Germinal center (tissue), 1 donor: Measurements from ENCODE around the gene CARMIL1.

Experiments used
- DNase-seq: peaks from one replicate; pipeline ENCODE4 v3.0.0; 2012; ENCODE audit warnings: mixed read lengths, low spot score

The CARMIL1 gene

DNA sequence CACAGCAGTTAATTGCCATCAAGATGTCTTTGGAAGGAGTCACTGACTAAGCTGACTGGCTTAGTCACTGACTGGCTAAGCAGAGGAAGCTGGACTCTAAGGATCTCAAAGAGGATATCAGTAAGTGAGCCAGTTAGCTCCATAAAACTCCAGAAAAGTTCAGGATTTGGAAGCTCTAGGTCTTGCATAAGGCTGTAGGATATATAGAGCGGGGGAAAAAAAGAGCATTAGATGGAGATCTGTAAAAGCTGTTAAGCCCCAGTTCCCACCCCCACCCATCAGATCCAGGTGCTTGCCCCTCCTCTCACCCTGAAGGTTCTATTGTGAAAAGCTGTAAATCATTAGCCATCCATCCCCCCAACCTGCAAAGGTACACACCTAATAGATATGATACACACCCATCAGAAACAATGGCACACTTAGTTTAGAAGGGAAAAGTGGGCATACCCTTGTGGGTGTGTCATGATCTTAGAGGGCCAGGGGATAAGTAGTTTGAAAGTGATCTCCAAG lies 32.2 kb downstream of the CARMIL1 start:
- no peak for DNase-seq

GRCh38 chr6:25312034-25312620 lies 33.0 kb downstream of the CARMIL1 start:
- DNase-seq, result no peak

DNA sequence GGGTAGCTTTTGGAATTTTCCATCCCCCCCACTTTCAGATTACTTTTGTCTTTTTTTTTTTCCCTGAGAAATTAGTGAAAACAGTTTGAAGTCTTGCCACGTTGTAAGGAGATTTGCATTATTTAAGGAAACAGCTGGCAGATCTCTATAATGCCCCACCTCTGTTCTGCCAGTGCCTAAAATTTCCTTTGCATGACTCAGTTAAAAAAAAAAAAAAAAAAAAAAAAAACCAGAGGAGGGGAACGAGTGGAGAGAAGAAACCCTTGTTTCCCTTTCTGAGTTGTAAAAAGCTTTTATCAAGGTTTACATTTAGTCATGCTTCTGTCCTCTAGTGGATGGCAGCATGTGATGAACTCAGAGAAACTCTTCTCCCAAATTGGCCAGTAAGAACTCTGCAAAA lies 33.5 kb downstream of the CARMIL1 start:
- DNase-seq, result no peak

DNA sequence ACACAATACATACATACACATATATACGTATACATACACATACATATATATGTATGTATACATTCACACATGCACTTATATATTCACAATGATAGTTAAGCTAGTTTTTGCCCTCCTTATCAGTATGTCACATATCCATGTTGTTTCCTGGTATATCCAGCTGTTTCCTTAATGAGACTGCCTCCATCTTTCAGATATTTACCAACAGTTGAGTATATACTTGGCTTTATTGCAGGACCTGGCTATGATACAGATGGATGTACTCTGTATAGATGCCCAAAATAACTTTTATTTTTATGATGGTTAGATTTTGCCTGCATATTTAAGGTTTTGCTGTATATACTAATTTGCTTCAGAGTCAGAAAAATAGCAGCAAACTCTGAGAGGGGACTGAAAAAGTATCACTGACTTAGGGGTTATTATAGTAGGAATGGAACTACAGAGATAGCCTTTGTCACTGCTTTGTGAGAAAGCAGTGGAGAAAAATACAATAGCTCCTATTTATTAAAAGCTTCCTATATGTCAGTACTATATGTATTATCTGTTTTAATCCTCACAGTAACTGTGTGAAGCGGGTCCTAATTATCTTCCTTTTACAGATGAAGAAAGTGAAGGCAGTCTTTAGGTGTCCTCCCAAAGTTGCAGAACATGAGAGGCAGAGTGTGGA lies 35.5 kb downstream of the CARMIL1 start:
- no peak for DNase-seq

- no peak for DNase-seq
Measured at GRCh38 chr6:25315194-25316177, 36.3 kb downstream of the CARMIL1 start.

- DNase-seq, result no peak
Measured at GRCh38 chr6:25316626-25317025, 37.5 kb downstream of the CARMIL1 start.

- no peak for DNase-seq
Measured at GRCh38 chr6:25318589-25318988, 39.4 kb downstream of the CARMIL1 start.

- DNase-seq, result no peak
Measured at GRCh38 chr6:25320459-25320858, 41.3 kb downstream of the CARMIL1 start.

DNA sequence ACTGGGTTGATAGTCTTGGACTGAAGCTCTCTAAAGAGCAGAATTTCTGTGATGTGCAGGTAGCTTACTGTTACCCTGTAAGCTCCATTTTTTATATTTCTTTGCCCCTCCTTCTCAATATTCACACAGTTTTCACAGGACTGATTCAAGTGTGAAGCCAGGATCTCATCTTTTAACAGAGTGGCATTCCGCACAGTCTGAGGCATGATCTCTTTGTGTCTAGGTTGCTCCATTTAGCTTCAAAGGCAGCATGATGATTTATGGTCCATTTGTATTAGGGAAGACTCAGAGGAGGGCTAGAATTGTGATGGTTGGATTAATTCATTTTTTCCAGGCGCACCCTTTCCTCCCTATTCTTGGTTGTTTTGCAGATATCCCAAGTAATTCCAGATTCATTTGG lies 43.5 kb downstream of the CARMIL1 start:
- no peak for DNase-seq

DNA sequence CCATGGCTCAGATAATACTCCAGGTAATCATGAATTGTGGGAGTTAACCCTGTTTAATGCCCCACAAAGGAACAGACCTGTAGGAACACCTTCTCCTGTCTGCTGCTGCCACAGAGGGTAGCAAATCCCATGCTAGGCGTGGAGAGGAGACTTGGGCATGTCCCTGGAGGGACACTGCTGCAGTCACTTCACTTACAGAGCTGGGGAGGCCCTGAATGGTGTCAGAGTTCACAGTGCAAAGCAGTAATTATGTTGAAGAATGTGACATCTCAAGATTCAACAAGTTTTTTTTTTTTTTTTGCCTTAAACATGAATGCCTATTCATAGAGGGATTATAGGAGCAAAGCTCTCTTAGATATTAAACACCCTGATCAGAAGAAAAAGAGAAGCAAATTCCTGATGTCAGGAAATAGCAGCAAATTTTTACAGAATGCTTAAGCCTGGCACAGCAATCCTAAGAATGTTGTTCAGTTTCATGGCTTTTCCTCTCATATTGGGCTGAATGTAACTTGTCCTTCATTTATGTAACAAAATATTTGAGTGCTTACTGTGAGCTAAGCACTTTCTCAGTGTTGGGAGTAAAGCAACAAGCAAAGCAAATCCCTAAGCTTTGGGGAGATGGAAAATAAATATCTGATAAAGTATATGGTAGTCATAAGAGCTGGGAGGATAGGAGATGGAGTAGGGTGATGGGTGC lies 45.0 kb downstream of the CARMIL1 start:
- DNase-seq, result no peak

DNA sequence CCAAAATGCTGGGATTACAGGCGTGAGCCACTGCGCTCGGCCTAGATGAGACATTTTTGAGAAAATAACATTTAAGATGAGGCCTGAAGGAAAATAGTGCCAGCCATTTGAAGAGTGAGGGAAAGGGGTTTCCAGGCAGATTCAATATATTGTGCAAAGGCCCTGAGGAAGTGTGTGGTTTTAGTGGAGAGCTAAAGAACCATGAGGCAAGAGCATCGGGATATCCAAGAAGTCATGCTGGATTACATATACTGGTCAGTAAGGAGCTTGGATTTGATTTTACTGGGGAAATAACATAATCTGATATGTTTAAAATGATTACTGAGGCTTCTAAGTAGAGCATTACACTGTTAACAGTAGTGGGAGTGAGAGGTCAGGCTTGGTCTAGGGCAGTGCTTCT lies 47.0 kb downstream of the CARMIL1 start:
- DNase-seq, result no peak

GRCh38 chr6:25326960-25327359 lies 47.8 kb downstream of the CARMIL1 start:
- no peak for DNase-seq

- no peak for DNase-seq
Measured at GRCh38 chr6:25327432-25327831, 48.3 kb downstream of the CARMIL1 start.

DNA sequence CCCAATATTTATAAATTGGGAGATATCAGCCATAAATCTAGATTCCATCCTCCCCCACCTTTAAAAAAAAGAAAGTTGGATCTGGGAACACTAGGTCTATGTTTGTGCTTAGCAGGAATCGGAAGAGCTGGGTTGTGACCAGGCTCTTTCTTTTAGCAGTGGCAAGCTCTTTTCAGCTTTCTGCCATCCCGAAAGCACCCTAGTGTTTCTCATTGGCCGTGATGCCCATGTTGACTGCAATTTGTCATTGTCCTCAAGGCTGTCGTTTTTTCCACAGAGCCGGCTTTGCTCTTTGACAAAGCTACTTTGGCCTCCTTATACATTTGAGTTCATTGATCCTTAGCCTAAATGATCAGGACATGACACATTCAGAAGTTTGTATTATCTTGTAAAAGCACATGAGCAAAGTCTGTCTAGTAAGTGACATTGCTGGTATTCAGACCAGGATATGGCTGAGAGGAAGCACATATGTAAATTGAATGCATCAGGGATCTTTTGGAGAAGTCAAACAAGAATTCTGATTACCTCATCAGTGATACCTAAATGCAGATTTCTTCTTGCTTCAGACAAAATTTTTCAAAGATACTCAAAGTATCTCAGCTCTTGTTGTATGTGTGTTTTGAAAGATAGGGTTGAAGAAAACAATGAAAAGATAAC lies 50.1 kb downstream of the CARMIL1 start:
- no peak for DNase-seq

- no peak for DNase-seq
Measured at GRCh38 chr6:25329982-25330381, 50.8 kb downstream of the CARMIL1 start.

- DNase-seq, result no peak
Measured at GRCh38 chr6:25330796-25331685, 51.9 kb downstream of the CARMIL1 start.

DNA sequence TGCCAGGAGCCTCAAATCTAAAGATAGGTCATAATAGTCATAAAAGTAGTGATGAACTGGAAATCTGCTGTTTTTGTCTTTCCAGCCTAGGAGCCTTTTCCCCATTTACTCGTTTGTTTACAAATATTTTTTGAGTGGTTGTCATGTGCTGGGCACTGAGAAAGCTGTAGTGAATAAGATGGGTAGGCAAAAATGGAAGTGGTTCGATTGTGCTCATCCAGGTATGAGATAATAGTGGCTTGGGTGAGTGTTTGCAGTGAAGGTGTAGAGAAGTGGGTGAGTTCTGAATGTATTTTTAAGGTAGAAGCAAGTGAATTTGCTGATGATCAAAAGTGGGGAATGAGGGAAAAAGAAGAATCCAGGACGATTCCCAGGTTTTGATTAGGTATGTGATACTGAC lies 53.0 kb downstream of the CARMIL1 start:
- no peak for DNase-seq

DNA sequence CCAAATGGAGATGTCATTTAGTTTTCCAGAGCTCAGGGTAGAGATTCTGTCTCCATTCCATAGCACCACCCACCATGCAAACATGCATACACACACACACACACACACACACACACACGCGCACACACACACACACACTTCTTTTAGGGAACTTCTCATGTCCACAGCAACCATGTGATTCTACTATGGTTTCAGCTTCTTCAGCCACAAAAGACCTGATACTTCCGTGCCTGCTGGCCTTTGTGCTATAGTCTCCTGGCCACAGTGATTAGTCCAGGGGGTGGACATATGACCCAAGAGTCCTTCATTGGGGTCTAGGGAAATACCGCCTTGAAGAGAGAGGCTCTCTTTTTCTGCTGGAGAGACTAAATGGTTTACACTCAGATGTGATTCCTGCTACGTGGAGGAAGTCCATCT lies 53.5 kb downstream of the CARMIL1 start:
- DNase-seq, result no peak

DNA sequence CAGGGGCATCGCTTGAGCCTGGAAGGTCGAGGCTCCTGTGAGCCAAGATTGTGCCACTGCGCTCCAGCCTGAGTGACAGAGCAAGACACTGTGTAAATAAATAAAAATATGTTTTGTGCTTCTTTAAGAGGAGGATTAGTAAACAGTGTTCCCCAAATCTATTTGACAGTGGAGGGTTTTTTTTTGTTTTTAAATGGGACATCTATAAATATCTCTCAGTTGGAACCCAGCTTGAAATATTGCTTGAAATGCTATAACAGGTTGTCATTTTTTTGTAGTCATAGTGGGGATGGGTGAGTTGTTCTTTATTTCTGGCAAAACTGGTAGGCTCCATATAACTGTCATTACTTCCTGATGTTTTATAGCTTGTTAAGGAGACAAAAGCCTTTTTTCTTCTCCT lies 54.3 kb downstream of the CARMIL1 start:
- no peak for DNase-seq

DNA sequence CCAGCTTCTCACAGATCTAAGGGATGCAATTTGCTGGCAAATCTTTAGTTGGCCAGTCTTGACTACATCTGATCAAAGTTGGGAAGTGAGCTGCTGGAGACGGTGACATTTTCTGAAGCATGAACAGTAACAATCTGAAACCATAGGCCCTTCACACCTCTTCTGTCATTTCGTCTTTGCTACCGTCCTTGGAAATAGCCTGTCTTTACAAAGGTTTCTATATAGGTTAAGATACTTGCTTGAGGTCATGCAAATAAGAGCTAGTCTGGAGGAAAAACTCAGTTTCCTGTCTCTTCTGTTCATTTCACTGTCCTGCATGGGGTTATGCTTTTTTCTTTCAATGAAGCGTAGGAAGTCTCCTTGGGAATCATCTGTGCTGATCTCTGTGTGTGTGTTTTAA lies 55.6 kb downstream of the CARMIL1 start:
- DNase-seq, result no peak

DNA sequence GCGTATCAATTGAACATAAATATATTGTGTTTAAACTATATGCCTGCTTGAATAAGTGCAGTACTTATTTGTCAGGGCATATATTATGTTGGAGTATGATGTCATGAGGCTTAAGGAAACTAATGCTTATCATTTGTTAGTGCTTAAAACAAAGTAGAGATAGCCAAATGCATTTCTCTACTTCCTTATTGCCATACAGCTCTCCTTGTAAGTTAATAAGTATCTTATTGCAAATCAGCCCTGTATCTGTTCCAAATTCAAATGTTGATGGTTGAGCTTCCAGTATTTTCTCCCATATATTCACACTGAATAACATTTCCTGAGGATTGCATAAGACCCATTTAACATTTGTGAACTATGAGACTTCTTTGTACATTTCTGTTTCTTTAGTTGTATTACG lies 57.8 kb downstream of the CARMIL1 start:
- no peak for DNase-seq
